Measurements from ENCODE around the gene PHKG2. TPM values are rescaled to one million over a fixed set of nuclear protein-coding genes. Genes with fewer than 3 reads are reported as not detected.
A peak's percentile ranks its signal among the peaks of the same experiment; 100 is the strongest.

The PHKG2 gene
- total RNA-seq, 1 donor from 2014 or later: 15.6 TPM

DNA sequence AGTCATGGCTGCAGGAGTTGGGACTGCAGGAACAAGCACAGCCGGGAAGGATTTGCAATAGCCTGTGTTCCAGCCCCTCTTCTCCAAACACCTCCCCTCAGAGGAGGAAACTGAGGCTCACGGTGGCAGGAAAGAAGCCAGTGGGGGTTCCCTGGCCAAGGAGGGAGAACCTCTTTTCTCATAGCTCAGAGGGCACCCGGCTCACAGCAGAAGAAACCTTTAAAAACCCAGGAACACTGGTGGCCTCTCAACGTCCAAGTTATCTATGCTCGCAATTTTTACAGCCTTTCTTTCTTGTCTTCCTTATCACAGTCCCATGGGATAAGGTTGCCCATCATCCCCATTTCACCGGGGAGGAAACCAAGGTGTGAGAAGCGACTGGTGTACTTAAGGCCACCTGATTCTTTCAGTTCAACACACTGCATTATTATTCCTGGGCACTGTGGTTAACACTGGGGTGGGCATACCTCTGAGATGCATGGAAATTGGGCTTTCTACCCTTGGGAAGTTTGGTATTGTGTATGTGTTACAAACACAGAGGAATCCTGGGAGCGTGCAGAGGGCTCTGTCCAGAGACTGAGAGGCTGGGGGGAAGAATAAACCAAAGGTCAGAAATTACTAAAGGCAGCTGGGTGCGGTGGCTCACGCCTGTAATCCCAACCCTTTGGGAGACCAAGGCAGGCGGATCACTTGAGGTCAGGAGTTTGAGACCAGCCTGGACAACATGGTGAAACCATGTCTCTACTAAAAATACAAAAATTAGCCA lies 39.6 kb downstream of the PHKG2 start:
- TF ChIP-seq, protein P1, sequence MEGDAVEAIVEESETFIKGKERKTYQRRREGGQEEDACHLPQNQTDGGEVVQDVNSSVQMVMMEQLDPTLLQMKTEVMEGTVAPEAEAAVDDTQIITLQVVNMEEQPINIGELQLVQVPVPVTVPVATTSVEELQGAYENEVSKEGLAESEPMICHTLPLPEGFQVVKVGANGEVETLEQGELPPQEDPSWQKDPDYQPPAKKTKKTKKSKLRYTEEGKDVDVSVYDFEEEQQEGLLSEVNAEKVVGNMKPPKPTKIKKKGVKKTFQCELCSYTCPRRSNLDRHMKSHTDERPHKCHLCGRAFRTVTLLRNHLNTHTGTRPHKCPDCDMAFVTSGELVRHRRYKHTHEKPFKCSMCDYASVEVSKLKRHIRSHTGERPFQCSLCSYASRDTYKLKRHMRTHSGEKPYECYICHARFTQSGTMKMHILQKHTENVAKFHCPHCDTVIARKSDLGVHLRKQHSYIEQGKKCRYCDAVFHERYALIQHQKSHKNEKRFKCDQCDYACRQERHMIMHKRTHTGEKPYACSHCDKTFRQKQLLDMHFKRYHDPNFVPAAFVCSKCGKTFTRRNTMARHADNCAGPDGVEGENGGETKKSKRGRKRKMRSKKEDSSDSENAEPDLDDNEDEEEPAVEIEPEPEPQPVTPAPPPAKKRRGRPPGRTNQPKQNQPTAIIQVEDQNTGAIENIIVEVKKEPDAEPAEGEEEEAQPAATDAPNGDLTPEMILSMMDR (IDR thresholded peaks at IDR 0.05; ENCODE audit: borderline replicate concordance): no peak
- H3K27ac ChIP-seq (replicated peaks): peak overlapping the region; percentile 94
- H3K36me3 ChIP-seq: peaks cover 15% of the 10 kb centered on the region
- peak overlapping the region; percentile 86 for H3K4me3 ChIP-seq
- H3K9me3 ChIP-seq (replicated peaks): no peaks in the 10 kb centered on the region
- no peak for DNase-seq
- no peaks in the 10 kb centered on the region for H3K27me3 ChIP-seq (ENCODE audit: low read depth)
- H3K4me1 ChIP-seq: peaks cover 39% of the 10 kb centered on the region
- intact Hi-C loops (cut with micrococcal nuclease): no loop called here

DNA sequence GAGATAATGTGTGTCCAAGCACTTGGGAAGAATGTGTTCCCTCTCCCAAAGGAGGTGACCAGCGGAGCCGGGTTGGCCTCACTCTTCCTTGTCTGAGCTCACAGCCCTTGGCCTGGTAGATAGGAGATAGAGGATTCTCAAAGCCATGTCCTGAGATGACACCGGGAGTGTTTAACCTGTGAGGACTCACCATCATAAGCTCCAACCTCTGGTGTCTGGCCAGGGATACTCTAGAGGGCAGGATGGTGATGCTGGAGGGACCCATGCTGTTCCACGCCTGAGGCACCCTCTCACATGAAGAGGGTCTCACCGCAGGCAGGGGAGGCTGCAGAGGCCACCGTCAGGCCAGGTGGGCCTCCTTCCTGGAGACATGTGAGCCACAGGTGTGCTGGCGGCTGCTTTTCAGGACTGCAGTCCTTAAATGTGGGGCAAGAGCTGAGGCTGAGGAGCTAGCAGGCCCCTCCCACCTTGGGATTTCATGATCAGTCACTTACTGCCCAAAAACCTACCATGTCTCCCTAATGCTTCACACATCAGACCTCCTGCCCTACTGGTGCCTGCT lies 45.4 kb downstream of the PHKG2 start:
- no peak overlapping the region for H3K4me3 ChIP-seq
- no peaks in the 10 kb centered on the region for H3K4me1 ChIP-seq
- intact Hi-C loops (cut with micrococcal nuclease): no loop called here
- TF ChIP-seq, protein P1 (IDR thresholded peaks at IDR 0.05; ENCODE audit: borderline replicate concordance): no peak
- H3K9me3 ChIP-seq (replicated peaks): no peaks in the 10 kb centered on the region
- H3K36me3 ChIP-seq: no peaks in the 10 kb centered on the region
- DNase-seq: no peak
- no peaks in the 10 kb centered on the region for H3K27me3 ChIP-seq (ENCODE audit: low read depth)
- no peak overlapping the region for H3K27ac ChIP-seq (replicated peaks)

DNA sequence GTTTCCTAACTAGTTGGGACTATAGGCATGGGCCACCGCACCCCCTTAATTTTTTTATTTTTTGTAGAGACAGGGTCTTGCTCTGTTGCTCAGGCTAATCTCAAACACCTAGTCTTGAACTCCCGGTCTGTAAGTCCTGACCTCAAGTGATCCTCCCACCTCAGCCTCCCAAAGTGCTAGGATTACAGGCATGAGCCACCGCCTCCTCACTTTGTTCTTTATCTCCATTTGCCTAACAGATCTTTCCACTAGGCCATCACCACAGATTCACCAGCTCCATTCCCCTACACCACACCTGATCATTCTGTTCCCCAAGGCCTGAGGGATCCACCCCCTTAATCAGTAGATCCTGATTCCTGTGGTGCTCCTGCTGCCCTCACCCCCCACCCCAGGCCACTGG lies 46.4 kb downstream of the PHKG2 start:
- no peak overlapping the region for H3K27ac ChIP-seq (replicated peaks)
- intact Hi-C loops (cut with micrococcal nuclease): no loop called here
- TF ChIP-seq, protein P1 (IDR thresholded peaks at IDR 0.05; ENCODE audit: borderline replicate concordance): no peak
- DNase-seq: no peak
- no peaks in the 10 kb centered on the region for H3K4me1 ChIP-seq
- no peaks in the 10 kb centered on the region for H3K27me3 ChIP-seq (ENCODE audit: low read depth)
- H3K4me3 ChIP-seq: no peak overlapping the region
- no peaks in the 10 kb centered on the region for H3K36me3 ChIP-seq
- no peaks in the 10 kb centered on the region for H3K9me3 ChIP-seq (replicated peaks)

DNA sequence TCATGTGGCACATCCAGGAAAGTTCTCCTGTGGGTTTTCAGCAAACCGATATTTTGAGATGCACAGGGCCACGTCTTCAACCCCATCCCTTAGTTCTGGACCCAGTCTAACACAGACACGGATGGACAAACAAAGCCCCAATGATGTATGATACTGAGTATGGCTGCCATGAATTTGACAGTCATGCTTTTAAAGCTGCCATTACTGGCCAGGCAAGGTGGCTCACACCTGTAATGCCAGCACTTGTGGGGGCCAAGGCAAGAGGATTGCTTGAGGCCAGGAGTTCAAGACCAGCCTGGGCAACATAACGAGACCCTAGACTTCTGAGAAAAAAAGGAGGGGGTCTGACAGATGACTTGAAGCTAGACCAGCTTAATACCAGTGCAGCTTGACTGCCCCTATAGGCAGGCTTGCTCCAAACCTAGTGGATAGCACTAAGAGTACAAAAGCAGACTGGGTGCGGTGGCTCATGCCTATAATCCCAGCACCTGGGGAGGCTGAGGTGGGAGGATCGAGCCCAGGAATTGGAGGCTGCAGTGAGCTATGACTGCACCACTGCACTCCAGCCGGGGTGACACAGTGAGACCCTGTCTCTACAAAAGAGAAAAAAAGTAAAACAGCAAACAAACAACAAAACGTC lies 49.6 kb downstream of the PHKG2 start:
- H3K4me1 ChIP-seq: no peaks in the 10 kb centered on the region
- DNase-seq: no peak
- H3K4me3 ChIP-seq: no peak overlapping the region
- no peaks in the 10 kb centered on the region for H3K9me3 ChIP-seq (replicated peaks)
- intact Hi-C loops (cut with micrococcal nuclease): no loop called here
- no peaks in the 10 kb centered on the region for H3K36me3 ChIP-seq
- no peaks in the 10 kb centered on the region for H3K27me3 ChIP-seq (ENCODE audit: low read depth)
- peak overlapping the region; percentile 16 for H3K27ac ChIP-seq (replicated peaks)
- TF ChIP-seq, protein P1 (IDR thresholded peaks at IDR 0.05; ENCODE audit: borderline replicate concordance): no peak

Other genes with a start within 250 kb of the PHKG2 start
- gene ZNF768, start 221.9 kb upstream of the PHKG2 start, total RNA-seq: 61.1 TPM
- gene ZNF747, start 213.6 kb upstream of the PHKG2 start, total RNA-seq: 8.9 TPM
- gene ZNF764, start 190.1 kb upstream of the PHKG2 start, total RNA-seq: 8.9 TPM
- gene ZNF688, start 176.7 kb upstream of the PHKG2 start, total RNA-seq: 10.8 TPM
- 7.1 TPM for gene ZNF785, start 162.7 kb upstream of the PHKG2 start, total RNA-seq
- 5.0 TPM for gene ZNF689, start 138.0 kb upstream of the PHKG2 start, total RNA-seq
- 15.4 TPM for gene PRR14, start 97.5 kb upstream of the PHKG2 start, total RNA-seq
- 27.8 TPM for gene FBRS, start 90.0 kb upstream of the PHKG2 start, total RNA-seq
- gene SRCAP, start 49.3 kb upstream of the PHKG2 start, total RNA-seq: 42.5 TPM
- 0.69 TPM for gene CFAP119, start 13.6 kb downstream of the PHKG2 start, total RNA-seq
- 35.6 TPM for gene RNF40, start 13.9 kb downstream of the PHKG2 start, total RNA-seq
- 21.1 TPM for gene ZNF629, start 38.8 kb downstream of the PHKG2 start, total RNA-seq
- 25.2 TPM for gene BCL7C, start 145.7 kb downstream of the PHKG2 start, total RNA-seq
- 9.6 TPM for gene CTF1, start 148.2 kb downstream of the PHKG2 start, total RNA-seq
- 6.3 TPM for gene FBXL19, start 175.1 kb downstream of the PHKG2 start, total RNA-seq
- 12.2 TPM for gene ORAI3, start 200.6 kb downstream of the PHKG2 start, total RNA-seq
- 7.4 TPM for gene SETD1A, start 209.3 kb downstream of the PHKG2 start, total RNA-seq
- gene HSD3B7, start 236.8 kb downstream of the PHKG2 start, total RNA-seq: 5.5 TPM

Measured in left ventricle myocardium inferior (tissue), 1 donor.